Prostate gland (tissue), 2 donors: Measurements from ENCODE around the gene THSD4.

Source experiments
- CTCF ChIP-seq, 4 experiments: fragments of 200-600 bp in 2 of 4; fragments of 450-650 bp in 2 of 4; sonication (generic) in 2 of 4; IDR thresholded peaks; 1 replicate in 3 of 4; 2 replicates in 1 of 4; pipeline ENCODE4 v1.5.1; 2016 to 2019; ENCODE audit warnings: antibody characterized with exemption in 4 of 4, mild to moderate bottlenecking in 2 of 4, moderate library complexity in 2 of 4
- POLR2AphosphoS5 ChIP-seq: sonication (generic); formaldehyde crosslinking; IDR thresholded peaks from one replicate; pipeline ENCODE4 v1.6.1; 2017; ENCODE audit warnings: antibody characterized with exemption

GRCh38 chr15:71426792-71427191 lies 311.5 kb downstream of the THSD4 start:
- no peak for TF ChIP-seq CTCF (IDR thresholded peaks at IDR 0.05)
- TF ChIP-seq POLR2AphosphoS5: no peak
